BJ (cell line): ENCODE measurements around the gene FAM174A. TPM values are rescaled to one million over a fixed set of nuclear protein-coding genes. Genes with fewer than 3 reads are reported as not detected.
"Not testable (repeated sequence)": the region's sequence is repeated elsewhere in the genome, so short reads cannot be mapped to it uniquely, and the experiment has no call there.

Experiments
- CTCF ChIA-PET: fragments of 350-600 bp; formaldehyde crosslinking; extraction: SDS; loops from one replicate; lab custom pipeline; 2021; ENCODE audit warnings: antibody characterized with exemption, inconsistent platforms; lab: Yijun Ruan, JAX
- POLR2A ChIA-PET: fragments of 300-600 bp; sonication (Branson Sonifier 250); formaldehyde crosslinking; extraction: SDS; loops from one replicate; lab custom pipeline; 2021; ENCODE audit warnings: antibody characterized with exemption; lab: Charles Lee
- DNase-seq: peaks from one replicate; pipeline ENCODE4 v3.0.0-alpha.2; 2011; ENCODE audit warnings: low read depth
- H3K27me3 ChIP-seq: 2 replicates; pipeline ENCODE4 v1.6.0; 2011; ENCODE audit warnings: low read length; ENCODE audit not compliant: control insufficient read depth, insufficient read depth
- H3K36me3 ChIP-seq: 2 replicates; pipeline ENCODE4 v1.5.1; 2011; ENCODE audit warnings: low read length; ENCODE audit not compliant: control insufficient read depth, insufficient read depth
- H3K4me3 ChIP-seq: 2 replicates; pipeline ENCODE4 v1.5.1; 2011; ENCODE audit warnings: low read depth, mild to moderate bottlenecking, control low read depth, low read length
- CTCF ChIP-seq: IDR thresholded peaks from 2 replicates; pipeline ENCODE4 v1.5.1; 2011; ENCODE audit warnings: low read depth, mild to moderate bottlenecking, control low read depth, inconsistent platforms, low read length, moderate library complexity; ENCODE audit not compliant: insufficient read depth
- polyA plus RNA-seq: library from polyadenylated mRNA; depleted of rRNA; stranded (reverse); fragments of >200 nt; gene quantifications from 2 replicates; pipeline ENCODE4 v1.2.3, GENCODE V29; 2011

The FAM174A gene
- polyA plus RNA-seq, 1 experiment, result 7.9 TPM

GRCh38 chr5:100600298-100600994, 65.3 kb downstream of the FAM174A start:
- no peak for DNase-seq
- POLR2A ChIA-PET, result no interaction called here
- TF ChIP-seq CTCF, result no peak
- CTCF ChIA-PET, result interaction anchor here (1.0 kb wide), 1 partner anchor 9 kb away, joined by 3 read pairs; no protein-coding TSS in a partner anchor
- Histone ChIP-seq H3K27me3 (no peaks in the 10 kb centered on the region), H3K36me3 (no peaks in the 10 kb centered on the region), H3K4me3 (no peak overlapping the region)

- ChIA-PET CTCF (no interaction called here), POLR2A (no interaction called here)
- H3K36me3 ChIP-seq, result no peaks in the 10 kb centered on the region
- no peaks in the 10 kb centered on the region for H3K27me3 ChIP-seq
- no peak overlapping the region for H3K4me3 ChIP-seq
- TF ChIP-seq CTCF, result no peak
- no peak for DNase-seq
Observed at GRCh38 chr5:100603141-100603540, 68.0 kb downstream of the FAM174A start.

GRCh38 chr5:100604021-100604420, 68.8 kb downstream of the FAM174A start:
- H3K36me3 ChIP-seq, POLR2A ChIA-PET, H3K4me3 ChIP-seq, CTCF ChIA-PET, DNase-seq, H3K27me3 ChIP-seq: not testable (repeated sequence)

- no peak for TF ChIP-seq CTCF
- ChIA-PET POLR2A (no interaction called here), CTCF (no interaction called here)
- DNase-seq, result no peak
- Histone ChIP-seq H3K27me3 (no peaks in the 10 kb centered on the region), H3K36me3 (no peaks in the 10 kb centered on the region), H3K4me3 (no peak overlapping the region)
Observed at GRCh38 chr5:100609594-100609993, 74.4 kb downstream of the FAM174A start.

- no peak overlapping the region for H3K4me3 ChIP-seq
- H3K36me3 ChIP-seq, result no peaks in the 10 kb centered on the region
- no peaks in the 10 kb centered on the region for H3K27me3 ChIP-seq
- DNase-seq, result no peak
- CTCF ChIA-PET, result no interaction called here
- POLR2A ChIA-PET, result no interaction called here
- TF ChIP-seq CTCF, result no peak
Observed at GRCh38 chr5:100614308-100614707, 79.1 kb downstream of the FAM174A start.

GRCh38 chr5:100615362-100615761, 80.2 kb downstream of the FAM174A start:
- no peak for TF ChIP-seq CTCF
- H3K36me3 ChIP-seq, result no peaks in the 10 kb centered on the region
- ChIA-PET POLR2A (no interaction called here), CTCF (no interaction called here)
- no peak overlapping the region for H3K4me3 ChIP-seq
- DNase-seq, result no peak
- H3K27me3 ChIP-seq, result no peaks in the 10 kb centered on the region
